GM18517 (cell line): ENCODE results near the gene CIAO3.
A peak's percentile ranks its signal among the peaks of the same experiment; 100 is the strongest.

ENCODE experiments used
- ATAC-seq: cut with Tn5 transposase; IDR thresholded peaks from one replicate; pipeline ENCODE4 v1.9.1; 2021; ENCODE audit warnings: mild to moderate bottlenecking, moderate library complexity; ENCODE audit not compliant: unreplicated experiment

The CIAO3 gene

DNA sequence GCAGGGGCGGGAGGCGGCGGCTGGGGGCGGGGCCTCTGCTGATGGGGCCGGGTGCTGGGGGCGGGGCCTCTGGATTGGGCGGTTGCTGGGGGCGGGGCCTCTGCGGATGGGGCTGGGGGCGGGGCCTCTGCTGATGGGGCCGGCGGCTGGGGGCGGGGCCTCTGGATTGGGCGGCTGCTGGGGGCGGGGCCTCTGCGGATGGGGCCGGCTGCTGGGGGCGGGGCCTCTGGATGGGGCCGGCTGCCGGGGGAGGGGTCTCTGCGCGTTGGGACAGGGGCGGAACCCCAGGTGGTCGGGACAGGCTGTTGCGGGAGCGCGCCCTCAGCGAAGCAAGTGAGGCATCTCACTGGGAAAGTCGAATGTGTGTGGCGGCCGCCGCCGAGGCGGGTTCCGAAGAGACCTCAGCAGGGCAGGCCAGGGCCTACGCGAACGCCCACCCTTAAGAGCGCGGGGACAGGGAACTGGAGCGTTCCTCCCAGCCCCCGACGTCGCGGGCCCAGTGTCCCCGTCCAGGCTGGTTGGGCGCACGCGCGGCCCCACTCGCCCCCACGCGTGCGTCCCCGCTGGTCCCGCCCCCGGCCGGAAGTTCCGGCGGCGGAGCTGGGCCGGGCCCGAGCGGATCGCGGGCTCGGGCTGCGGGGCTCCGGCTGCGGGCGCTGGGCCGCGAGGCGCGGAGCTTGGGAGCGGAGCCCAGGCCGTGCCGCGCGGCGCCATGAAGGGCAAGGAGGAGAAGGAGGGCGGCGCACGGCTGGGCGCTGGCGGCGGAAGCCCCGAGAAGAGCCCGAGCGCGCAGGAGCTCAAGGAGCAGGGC is 60.8 kb downstream of the CIAO3 start, which contains the start of gene STUB1:
STUB1 (plus strand) TSS at position 597 of the 811 bp plus-strand sequence; CDS start at position 713, 116 bp downstream.
- ATAC-seq, result peak; percentile 39
